ENCODE results near the gene PRKCB. TPM values are rescaled to one million over a fixed set of nuclear protein-coding genes. Genes with fewer than 3 reads are reported as not detected.

Gene PRKCB
- polyA plus RNA-seq, 3 donors: 57.4 to 87.4 (median 75.5) TPM

GRCh38 chr16:23821875-23822688 lies 13.7 kb upstream of the PRKCB start:
- peaks cover 23% of the 10 kb centered on the region for H3K4me1 Mint-ChIP-seq
- no peaks in the 10 kb centered on the region for H3K36me3 ChIP-seq (replicated peaks in 1 of 2; ENCODE audit: control insufficient read depth in 1 of 2, insufficient read depth in 2 of 2, low read length in 2 of 2)
- no peak overlapping the region for H3K27ac Mint-ChIP-seq

DNA sequence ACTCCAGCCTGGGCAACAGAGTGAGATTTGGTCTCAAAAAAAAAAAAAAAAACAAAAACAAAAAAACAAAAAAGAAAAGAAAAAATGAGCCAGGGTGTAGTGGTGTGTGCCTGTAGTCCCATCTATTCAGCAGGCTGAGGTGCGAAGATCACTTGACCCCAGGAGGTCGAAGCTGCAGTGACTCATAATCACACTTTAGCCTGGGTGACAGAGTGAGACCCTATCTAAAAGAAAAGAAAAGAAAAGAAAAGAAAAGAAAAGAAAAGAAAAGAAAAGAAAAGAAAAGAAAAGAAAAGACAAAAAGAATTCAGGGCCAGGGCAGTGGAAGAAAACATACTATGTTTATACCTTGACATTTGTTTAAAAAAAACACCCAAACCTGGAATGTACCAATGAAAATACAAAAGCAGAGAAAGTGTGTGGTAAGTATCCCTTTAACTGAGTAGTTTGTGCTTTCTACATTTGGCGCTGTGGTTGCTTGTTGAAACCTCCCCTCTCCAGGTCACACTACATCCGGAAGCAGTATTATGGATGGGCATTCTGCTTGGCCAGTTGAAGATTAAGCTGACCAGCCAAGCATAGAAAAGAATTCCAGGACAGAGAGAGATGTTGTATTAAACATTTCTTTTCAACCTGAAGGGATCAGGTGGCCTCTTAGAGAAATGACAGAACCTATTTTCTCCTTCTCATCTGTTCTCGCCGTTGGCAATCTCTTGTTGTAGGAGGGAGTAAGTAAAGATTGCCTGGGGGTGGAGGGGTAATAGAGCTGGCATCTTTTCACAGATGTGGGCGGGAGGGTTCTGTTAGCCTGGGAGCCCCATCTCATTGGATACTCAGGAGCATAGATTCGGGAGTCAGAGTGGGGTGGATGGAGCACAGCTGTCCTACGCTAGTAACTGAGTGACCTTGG lies 12.1 kb upstream of the PRKCB start:
- Histone ChIP-seq H3K4me1 (ENCODE audit: control insufficient read depth in 1 of 2, insufficient read depth in 2 of 2, low read length in 2 of 2) (peaks cover 34 to 35% of the 10 kb centered on the region in 2 donors), H3K79me2 (ENCODE audit: insufficient read depth, low read length) (no peaks in the 10 kb centered on the region), H3K4me3 (replicated peaks in 1 of 3; ENCODE audit: low read depth in 2 of 3, low read length in 3 of 3) (no peak overlapping the region), H4K20me1 (ENCODE audit: insufficient read depth, low read length) (peaks cover 6% of the 10 kb centered on the region), H2AFZ (ENCODE audit: insufficient read depth, low read depth, low read length, poor library complexity, severe bottlenecking) (no peak overlapping the region), H3K4me2 (replicated peaks; ENCODE audit: extremely low read depth, low read length, poor library complexity, severe bottlenecking) (no peak overlapping the region), H3K27ac (ENCODE audit: low read depth in 1 of 2, low read length in 2 of 2) (no peak overlapping the region), H3K9ac (ENCODE audit: insufficient read depth, low read length, poor library complexity, severe bottlenecking) (no peak overlapping the region), H3K36me3 (replicated peaks in 1 of 2; ENCODE audit: control insufficient read depth in 1 of 2, insufficient read depth in 2 of 2, low read length in 2 of 2) (no peaks in the 10 kb centered on the region), H3K9me3 (replicated peaks in 1 of 2; ENCODE audit: control insufficient read depth in 1 of 2, insufficient read depth in 1 of 2, low read length in 2 of 2) (no peaks in the 10 kb centered on the region), H3K27me3 (ENCODE audit: control insufficient read depth in 2 of 2, insufficient read depth in 2 of 2, low read length in 2 of 2) (no peaks in the 10 kb centered on the region)
- H3K27ac Mint-ChIP-seq: no peak overlapping the region
- no CpG with 5 or more reads among the region's 9 CpGs for WGBS (ENCODE audit: insufficient coverage)
- intact Hi-C loops (cut with micrococcal nuclease): no loop called here
- H3K36me3 Mint-ChIP-seq: no peaks in the 10 kb centered on the region
- no peak overlapping the region for H3K4me3 Mint-ChIP-seq
- H3K27me3 Mint-ChIP-seq (ENCODE audit: low read depth in 3 of 3): peaks cover 0 to 6% (median 2%) of the 10 kb centered on the region in 3 donors
- peaks cover 0 to 2% (median 0%) of the 10 kb centered on the region in 7 donors for H3K9me3 Mint-ChIP-seq
- DNase-seq: no peak
- TF ChIP-seq, protein P1, sequence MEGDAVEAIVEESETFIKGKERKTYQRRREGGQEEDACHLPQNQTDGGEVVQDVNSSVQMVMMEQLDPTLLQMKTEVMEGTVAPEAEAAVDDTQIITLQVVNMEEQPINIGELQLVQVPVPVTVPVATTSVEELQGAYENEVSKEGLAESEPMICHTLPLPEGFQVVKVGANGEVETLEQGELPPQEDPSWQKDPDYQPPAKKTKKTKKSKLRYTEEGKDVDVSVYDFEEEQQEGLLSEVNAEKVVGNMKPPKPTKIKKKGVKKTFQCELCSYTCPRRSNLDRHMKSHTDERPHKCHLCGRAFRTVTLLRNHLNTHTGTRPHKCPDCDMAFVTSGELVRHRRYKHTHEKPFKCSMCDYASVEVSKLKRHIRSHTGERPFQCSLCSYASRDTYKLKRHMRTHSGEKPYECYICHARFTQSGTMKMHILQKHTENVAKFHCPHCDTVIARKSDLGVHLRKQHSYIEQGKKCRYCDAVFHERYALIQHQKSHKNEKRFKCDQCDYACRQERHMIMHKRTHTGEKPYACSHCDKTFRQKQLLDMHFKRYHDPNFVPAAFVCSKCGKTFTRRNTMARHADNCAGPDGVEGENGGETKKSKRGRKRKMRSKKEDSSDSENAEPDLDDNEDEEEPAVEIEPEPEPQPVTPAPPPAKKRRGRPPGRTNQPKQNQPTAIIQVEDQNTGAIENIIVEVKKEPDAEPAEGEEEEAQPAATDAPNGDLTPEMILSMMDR (IDR thresholded peaks at IDR 0.05): no peak
- H3K4me1 Mint-ChIP-seq: peaks cover 34% of the 10 kb centered on the region

More at GRCh38 chr16:23821875-23822688, 13.7 kb upstream of the PRKCB start:
- H3K27me3 ChIP-seq (ENCODE audit: control insufficient read depth in 2 of 2, insufficient read depth in 2 of 2, low read length in 2 of 2): no peaks in the 10 kb centered on the region
- no peak overlapping the region for H3K9ac ChIP-seq (ENCODE audit: insufficient read depth, low read length, poor library complexity, severe bottlenecking)
- H3K27ac ChIP-seq (ENCODE audit: low read depth in 1 of 2, low read length in 2 of 2): no peak overlapping the region
- intact Hi-C loops (cut with micrococcal nuclease): no loop called here
- no peaks in the 10 kb centered on the region for H3K36me3 Mint-ChIP-seq
- H3K9me3 Mint-ChIP-seq: peaks cover 0 to 2% (median 0%) of the 10 kb centered on the region in 7 donors
- peaks cover 22 to 23% of the 10 kb centered on the region in 2 donors for H3K4me1 ChIP-seq (ENCODE audit: control insufficient read depth in 1 of 2, insufficient read depth in 2 of 2, low read length in 2 of 2)
- DNase-seq: no peak
- no peaks in the 10 kb centered on the region for H3K9me3 ChIP-seq (replicated peaks in 1 of 2; ENCODE audit: control insufficient read depth in 1 of 2, insufficient read depth in 1 of 2, low read length in 2 of 2)
- H2AFZ ChIP-seq (ENCODE audit: insufficient read depth, low read depth, low read length, poor library complexity, severe bottlenecking): no peak overlapping the region
- no peak overlapping the region for H3K4me3 Mint-ChIP-seq
- no peak overlapping the region for H3K4me3 ChIP-seq (replicated peaks in 1 of 3; ENCODE audit: low read depth in 2 of 3, low read length in 3 of 3)
- H3K27me3 Mint-ChIP-seq (ENCODE audit: low read depth in 3 of 3): peaks cover 0 to 10% (median 4%) of the 10 kb centered on the region in 3 donors
- no peaks in the 10 kb centered on the region for H3K79me2 ChIP-seq (ENCODE audit: insufficient read depth, low read length)
- H4K20me1 ChIP-seq (ENCODE audit: insufficient read depth, low read length): peaks cover 6% of the 10 kb centered on the region
- no peak overlapping the region for H3K4me2 ChIP-seq (replicated peaks; ENCODE audit: extremely low read depth, low read length, poor library complexity, severe bottlenecking)
- TF ChIP-seq, protein P1 (IDR thresholded peaks at IDR 0.05): no peak
- WGBS (ENCODE audit: insufficient coverage): 100% methylated on average over 1 of the region's 6 CpGs

All from CD14-positive monocyte (primary cell).